CD4-positive, alpha-beta T cell treated with Interleukin-17A for 4 hours (primary cell): ENCODE data around the gene PGPEP1.
A peak's percentile ranks its signal among the peaks of the same experiment; 100 is the strongest.

ENCODE experiments used
- DNase-seq: peaks from one replicate; pipeline ENCODE4 v3.0.0-alpha.2; 2020; ENCODE audit warnings: mixed read lengths

Gene PGPEP1, protein sequence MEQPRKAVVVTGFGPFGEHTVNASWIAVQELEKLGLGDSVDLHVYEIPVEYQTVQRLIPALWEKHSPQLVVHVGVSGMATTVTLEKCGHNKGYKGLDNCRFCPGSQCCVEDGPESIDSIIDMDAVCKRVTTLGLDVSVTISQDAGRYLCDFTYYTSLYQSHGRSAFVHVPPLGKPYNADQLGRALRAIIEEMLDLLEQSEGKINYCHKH

DNA sequence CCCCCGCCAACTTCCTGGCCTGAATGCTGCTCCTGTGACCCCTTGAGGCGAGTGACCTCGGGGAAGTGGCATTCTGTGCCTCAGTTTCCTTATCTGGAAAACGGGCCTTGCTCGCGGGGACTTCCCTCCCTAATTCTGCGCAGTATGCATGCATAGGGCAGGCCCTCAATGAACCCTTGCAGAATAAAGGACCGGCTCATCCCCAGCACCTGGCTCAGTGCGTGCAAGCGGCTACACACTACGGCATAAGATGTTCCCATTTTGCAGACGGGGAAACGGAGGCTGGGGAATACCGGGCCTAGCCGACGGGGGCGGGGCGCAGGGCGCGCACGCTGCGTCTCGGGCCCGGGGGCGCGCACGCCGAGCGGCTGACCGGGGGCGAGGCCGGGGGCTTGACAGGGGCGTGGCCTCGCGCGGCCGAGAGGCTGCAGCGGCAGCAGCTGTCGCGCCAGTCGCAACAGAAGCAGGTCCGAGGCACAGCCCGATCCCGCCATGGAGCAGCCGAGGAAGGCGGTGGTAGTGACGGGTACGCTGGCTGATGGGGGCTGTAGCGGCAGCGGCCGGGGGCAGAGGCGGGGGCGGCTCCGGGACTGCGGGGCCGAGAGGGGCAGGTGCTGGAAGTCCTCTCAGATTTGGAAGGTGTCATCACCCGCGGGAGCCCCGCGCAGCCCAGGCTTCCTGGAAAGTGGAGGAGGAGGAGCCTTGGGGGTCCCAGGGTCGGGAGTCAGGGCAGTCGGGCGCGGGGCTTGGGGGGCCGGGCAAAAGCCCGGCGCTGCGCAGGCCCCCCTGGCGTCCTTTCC is at the start of gene PGPEP1:
Gene PGPEP1, plus strand, starts transcription at position 409 of the 800 bp plus-strand sequence. Its CDS starts 84 bp downstream, at position 493.
- DNase-seq, result peak; percentile 77

DNA sequence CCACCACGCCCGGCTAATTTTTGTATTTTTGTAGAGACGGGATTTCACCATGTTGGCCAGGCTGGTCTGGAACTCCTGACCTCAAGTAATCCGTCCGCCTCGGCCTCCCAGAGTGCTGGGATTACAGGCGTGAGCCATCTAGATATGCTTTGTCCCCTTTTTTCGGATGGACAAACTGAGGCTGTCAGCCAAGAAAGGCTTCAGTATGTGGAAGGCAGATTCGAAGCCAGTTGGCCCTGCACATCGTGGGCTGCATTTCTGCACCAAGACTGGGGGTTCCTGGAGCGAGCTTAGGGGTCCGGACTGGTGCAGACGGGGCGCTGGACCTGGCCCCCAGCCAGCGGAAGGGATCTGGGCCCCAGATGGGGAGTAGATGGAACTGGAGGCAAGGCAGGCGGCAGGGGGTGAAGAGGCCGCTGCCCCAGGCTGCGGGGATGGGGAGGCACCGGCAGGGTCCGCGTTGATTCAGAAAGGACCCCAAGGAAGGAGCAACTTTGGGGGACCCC is 49.3 kb upstream of the PGPEP1 start:
- DNase-seq, result peak; percentile 24

DNA sequence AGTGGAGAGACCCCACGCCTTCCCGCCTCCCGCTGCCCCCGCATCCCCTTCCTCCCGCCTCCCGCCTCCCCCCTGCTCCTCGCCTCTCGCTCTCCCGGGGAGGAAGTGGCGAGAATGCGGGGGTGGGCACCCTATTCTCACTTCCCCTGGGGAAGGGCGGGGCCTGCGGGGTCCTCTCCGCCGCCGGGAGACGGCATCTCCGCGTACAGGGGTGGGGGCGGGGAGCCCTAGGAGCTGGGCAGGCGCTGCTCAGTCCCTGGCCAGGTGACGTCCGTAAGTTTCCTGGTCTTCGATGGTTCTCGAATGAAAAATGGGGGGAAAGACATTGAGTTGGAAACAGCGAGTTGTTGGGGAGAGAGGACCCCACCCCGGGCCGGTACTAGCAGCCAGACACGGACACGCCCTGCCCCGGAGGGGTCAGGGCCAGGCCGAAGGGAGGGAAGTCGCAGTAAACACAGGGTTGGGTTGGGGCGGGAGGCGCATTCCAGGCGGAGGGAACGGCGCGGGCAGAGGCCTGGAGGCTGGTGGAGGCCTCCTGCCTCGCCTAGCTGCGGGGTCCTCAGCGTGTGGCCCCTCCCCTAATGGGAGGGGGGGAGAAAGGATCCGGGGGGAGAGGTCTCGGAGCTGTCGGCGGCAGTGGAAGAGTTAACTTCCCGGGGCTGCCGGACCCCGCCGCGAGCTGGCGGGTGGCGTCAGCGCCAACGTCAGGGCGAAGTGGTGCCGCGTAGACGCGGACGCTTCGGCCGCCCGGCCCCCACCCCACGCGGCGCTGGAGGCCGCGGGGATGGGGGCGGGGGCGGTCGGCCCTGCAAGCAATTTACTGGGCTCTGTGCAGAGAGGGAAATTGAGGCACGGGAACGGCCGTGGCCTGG is 48.6 kb upstream of the PGPEP1 start:
- peak; percentile 82 for DNase-seq

DNA sequence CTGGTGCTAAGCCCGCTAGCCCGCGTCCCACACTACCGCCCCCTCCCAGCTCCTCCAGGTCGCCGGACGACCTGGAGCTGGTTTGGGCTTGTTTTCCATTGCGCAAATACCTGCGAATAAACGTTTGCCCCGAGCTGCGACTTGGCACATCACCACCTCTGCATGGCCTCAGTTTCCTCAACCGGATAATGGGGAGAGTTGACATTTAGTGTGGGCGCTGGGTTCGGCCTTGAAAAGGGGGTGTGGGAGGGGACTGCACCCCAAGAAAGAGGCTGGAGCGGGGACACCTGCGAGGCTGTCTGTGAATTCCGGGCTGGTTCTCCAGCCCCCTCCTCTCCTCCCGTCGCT is 48.0 kb upstream of the PGPEP1 start:
- peak; percentile 28 for DNase-seq

DNA sequence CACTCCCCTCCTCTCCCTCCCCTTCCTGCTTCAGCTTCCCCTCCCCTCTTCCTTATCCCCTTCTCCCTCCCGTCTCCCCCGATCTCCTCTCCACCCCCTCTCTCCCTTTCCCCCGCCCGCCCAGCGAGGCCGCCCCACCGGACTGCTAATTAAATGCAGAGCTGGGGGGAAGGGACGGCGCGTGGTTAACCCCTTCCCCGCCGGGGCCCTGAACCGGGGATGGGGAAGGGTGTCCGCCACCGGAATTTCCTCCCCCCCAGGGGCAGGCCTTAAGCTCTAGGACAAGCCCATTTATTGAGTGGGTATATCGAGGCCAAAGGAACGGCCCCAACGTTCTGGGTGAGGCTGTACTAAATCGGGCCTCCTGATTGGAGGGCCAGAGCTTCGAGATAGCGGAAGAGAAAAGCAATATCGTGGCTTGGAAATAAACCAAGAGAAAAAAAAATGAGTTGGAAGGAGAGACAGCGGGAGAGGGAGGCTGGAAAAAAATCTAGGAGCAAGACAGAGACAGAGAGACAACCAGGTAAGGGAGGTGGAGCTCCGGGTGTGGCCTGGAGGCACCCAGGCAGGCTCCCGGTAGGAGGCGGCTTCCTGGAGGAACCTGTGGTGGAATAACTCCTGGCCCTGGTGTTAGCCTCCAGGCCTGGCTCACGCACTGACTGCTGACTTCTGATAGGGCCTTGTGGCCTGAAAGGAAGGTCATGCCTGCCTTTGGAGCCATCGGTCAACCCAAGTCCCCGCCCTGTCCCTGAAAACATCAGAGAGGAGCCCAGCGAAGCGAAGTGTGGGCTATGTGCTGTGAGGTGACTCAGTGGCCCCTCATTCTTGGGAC is 47.4 kb upstream of the PGPEP1 start:
- peak; percentile 42 for DNase-seq

DNA sequence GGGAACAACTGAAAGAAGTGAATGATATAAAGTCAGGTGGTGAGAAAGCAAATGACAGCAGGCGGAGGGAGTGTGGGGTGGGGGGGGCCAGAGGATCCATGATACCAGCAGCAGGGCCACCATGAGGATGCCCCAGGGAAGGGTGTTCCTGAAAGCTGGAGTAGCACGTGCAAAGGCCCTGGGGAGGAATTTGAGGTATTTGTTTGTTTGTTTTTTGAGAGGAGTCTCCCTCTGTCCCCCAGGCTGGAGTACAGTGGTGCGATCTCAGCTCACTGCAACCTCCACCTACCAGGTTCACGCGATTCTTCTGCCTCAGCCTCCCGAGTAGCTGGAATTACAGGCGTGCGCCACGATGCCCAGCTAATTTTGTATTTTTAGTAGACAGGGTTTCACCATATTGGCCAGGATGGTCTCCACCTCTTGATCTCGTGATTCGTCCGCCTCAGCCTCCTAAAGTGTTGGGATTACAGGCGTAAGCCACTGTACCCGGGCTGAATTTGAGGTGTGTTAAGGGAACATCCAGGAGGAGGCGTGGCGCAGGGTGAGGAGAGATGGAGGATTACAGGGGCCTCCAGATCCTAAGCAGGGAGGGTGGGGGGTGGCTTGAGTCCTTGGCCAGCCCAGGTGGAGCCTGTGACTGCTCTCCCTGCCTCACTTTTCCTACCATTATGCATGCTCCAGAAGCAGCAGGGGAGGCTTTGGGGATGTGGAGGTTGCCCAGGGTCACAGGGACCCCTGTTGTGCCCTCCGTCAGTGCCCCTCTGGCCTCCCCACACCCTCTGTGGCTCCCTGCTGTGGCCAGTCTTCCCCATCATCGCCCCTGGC is 46.5 kb upstream of the PGPEP1 start:
- no peak for DNase-seq

DNA sequence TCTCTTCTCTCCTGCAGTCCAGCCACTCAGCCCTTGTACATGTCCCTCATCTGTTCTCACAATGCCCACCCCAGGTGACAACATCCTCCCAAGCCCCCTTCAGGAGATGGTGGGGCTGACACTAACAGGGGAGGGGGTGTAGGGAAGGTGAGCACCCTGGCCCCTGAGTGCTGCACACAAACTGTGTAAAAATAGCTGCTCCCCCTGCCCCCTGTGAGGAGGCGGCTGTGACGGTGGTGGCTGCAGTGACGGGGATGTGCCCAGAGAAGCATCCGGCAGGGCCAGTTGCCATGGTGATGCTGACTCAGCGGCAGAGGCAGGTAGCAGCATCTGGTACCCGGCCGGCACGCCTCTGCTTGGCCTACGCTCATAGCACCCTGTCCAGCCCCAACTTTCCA is 45.9 kb upstream of the PGPEP1 start:
- DNase-seq, result peak; percentile 97

DNA sequence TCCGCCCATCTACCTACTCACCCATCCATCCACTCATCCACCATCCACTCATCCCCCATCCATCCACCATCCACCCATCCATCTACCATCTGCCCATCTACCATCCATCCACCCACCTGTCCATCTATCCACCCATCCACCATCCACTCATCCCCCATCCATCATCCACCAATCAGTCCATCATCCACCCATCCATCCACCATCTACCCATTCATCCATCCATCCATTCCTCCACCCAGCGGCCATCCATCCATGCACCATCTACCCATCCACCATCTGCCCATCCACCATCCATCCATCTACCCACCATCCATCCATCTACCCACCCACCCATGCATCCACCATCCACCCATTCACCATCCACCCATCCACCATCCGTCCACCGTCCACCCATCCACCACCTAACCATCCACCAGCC is 45.4 kb upstream of the PGPEP1 start:
- DNase-seq, result no peak

DNA sequence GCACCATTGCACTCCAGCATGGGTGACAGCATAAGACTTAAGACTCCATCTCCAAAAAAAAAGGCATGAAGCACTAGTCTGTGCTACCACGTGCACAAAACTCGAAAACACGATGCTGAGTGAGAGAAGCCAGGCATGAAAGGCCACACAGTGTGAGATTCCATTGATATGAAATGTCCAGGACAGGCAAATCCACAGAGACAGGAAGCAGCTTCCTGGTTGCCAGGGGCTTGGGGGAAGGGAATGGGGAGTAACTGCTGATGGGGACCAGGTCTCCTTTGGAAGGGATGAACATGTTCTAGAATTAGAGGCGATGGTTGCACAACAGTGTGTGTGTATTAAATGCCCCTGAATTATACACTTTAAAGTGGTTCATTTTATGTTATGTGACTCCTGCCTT is 43.1 kb upstream of the PGPEP1 start:
- DNase-seq, result no peak

DNA sequence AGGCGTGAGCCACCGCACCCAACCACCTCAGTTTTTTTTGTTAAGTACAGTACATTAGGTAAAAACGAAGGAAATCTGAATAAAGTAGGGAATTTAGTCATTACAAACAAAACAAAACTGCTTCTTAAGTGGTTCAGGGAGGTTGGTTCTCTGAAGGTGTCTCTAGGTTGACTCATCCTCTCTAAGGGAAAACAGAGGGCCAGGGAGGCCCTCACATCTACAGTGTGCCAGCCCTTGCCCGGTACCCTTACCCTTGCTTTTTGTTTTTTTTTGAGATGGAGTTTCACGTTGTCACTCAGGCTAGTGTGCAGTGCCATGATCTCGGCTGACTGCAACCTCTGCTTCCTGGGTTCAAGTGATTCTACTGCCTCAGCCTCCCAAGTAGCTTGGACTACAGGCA is 41.8 kb upstream of the PGPEP1 start:
- no peak for DNase-seq

DNA sequence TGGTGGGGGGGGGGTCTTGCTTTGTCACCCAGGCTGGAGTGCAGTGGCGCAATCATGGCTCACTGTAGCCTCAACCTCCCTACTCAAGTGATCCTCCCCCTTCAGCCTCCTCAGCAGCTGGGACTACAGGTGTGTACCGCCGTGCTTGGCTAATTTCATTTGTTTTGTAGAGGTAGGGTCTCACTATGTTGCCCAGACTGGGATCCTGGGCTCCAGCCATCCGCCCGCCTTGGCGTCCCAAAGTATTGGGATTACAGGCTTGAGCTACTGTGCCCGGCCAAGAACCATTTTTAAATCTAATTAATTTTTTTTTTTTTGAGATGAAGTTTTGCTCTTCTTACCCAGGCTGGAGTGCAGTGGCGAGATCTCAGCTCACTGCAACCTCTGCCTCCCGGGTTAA is 40.7 kb upstream of the PGPEP1 start:
- no peak for DNase-seq

DNA sequence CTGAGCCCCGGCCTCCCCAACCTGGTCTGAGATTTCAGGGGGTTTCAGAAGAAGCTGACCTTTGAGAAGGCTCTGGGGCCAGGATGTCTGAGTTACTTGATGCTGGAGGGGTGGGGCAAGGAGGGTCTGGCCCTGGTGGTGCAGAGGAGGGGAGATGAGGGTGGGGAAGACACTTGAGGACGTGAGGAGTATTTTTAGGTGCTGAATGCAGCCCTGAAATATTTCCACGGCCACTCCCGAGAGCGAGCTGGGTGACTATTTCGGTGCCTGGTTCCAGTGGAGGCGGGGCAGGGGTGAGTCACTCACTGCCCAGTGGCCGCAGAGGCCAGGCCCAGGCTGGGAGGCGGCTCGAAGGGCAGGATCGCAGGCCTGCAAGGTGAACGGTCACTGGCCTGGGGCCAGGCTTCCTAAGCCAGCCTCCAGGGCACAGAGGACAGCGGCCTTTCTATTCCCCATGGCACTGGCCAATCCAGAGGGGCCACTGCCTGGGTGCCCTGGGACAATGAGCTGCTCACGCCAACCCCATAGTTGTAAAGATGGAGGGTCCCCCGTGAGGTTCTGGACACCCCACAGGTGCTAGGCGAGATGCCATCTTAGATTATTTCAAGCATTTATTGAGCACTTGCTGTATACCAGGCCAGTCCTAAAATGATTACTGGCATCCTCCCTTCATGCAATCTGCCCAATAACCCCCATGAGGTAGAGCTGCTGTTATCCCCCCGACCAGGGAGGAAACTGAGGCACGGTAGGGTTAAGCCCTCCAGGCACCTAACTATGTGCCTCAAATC is 39.3 kb upstream of the PGPEP1 start:
- DNase-seq, result no peak

DNA sequence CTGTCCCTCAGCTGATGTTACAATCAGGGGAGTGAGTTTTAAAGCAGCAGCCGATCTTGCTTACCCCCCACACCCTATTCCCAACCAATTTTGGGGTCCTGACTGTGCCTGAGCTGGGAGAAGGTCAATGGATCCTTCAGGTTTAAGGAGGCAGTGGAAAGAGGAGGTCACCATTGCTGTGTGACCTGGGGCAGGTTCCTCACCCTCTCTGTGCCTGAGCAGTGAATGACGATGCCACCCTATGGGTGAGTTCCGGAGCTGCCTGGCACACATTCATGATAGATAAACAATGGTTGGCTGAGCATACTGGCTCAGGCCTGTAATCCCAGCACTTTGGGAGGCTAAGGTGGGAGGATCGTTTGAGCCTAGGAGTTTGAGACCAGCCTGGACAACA is 38.7 kb upstream of the PGPEP1 start:
- no peak for DNase-seq

DNA sequence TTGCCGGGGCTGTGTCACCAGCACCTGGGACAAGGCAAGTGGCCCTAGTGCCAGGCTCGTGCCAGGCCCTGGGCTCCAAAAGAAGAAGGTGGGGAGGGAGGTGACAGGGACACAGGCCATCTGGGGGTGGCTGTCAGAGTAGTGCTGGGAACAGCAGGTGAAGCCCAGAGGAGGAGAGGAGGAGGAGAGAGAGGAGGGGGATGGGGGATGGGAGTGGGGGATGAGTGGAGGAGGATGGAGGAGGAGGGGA is 36.3 kb upstream of the PGPEP1 start:
- DNase-seq, result peak; percentile 45

DNA sequence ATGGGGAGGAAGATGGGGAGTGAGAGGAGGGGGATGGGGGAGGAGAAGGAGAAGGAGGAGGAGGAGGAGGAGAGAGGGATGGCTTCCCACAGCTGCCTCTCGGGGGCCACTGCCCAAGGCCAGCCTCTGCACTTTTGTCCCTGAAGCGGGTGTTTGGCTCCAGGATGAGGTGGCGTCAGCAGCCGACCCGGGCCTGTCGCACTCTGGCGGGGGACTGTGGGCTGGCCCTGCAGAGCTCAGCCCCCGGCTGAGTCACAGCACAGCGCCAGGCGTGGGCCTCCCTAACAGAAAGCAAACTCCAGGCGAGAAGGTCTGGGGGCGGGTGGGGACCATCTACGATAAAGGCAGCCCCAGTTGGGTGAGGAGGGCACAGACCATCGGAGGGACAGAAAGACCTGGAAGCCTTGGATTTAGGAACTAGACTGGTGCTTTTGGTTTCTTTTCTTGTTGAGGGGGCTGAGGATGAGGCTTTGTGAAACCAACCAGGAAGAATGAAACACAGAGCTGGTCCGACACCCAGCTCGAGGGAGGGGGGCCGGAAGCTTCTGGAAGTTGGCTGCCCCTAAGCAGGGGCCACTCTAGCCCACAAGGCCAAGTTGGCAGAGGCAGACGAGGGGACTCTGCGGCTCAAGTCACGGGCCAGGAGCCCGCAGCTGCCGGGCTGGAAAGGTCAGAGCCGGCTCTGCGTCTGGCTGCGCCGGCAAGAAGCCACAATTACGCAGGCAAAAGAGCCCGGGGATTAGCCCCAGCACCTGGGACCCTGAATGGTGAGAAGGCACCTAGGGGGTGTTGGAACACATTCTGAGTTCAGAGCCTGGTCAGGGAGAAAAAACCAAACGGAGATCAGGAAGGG is 35.7 kb upstream of the PGPEP1 start:
- peak; percentile 90 for DNase-seq

DNA sequence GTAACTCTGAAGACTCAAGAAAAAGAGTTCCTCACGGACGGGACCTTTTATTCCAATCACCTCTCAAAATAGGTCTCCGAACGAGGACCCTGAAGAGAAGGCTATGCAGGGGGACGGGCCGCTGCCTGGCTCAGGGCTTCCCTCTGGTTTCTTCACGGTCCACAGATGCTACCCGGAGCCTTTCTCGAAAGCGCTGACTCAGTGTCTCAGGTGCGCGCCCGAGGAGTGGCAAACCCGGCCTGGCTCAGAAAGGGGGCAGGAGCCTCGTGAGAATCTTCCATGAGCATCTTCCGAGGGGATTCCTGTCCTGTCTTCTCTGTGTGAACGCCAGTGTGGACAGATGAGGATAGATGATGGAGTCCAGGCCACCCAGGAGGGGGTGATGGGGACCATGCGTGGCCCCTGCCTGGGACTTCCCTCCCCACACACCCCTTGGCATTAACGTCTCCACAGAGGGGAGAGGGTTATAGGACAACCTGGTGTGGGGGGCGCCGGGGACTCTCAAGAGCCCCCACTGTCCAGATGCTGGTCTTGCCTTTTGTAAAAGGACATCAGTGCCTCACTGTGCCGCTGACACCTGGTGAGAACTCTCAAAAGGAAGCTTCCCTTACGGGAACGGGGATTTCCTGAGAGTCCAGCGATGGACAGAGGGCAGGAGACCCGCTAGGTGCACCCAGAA is 34.0 kb upstream of the PGPEP1 start:
- DNase-seq, result peak; percentile 35

DNA sequence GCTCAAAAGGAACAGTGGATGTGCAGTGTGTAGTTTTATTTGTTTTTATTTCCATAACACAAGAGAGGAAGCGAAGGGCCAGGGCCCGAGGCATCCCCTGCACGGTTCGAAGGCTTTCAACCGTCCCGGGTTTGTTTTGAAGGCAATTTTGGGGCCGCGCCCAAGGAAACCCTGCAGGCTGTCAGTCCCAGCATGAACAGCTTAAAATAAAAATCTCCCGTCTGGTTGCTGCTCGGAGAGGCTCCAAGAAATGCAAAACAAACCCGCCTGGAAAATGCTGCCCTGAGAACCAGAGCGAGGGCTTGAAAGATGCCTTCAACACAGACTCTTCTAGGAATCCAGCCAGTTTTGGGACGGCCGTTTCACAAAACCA is 33.5 kb upstream of the PGPEP1 start:
- peak; percentile 54 for DNase-seq

DNA sequence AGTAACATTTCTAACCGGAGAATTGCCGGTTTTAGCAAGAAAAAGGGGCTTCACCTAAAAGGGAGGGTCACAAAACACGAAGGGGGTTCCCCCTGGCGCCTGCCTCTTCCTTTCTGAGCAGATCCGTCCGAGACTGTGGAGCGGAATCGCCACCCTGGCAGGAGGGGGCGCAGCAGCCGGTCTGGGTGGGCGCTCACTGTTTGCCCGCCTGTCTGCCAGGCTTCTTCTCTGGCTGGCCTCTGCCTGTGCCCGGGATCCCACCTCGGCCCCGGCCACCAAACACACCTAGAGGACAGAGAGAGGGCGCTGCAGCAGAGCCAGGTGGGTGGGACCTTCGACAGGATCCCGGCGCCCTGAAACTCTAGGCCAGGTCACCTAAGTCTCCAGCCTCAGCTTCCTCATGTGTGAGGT is 33.1 kb upstream of the PGPEP1 start:
- DNase-seq, result peak; percentile 33
